GM10266 (cell line): Measurements from ENCODE around the gene APBB2.
A peak's percentile ranks its signal among the peaks of the same experiment; 100 is the strongest.

ENCODE experiments used
- DNase-seq: peaks from one replicate; pipeline ENCODE4 v3.0.0; 2012; ENCODE audit errors: extremely low spot score
- TF ChIP-seq, protein P1 (sequence below): IDR thresholded peaks from 2 replicates; pipeline ENCODE4 v1.5.1; 2012; ENCODE audit warnings: mild to moderate bottlenecking, low read depth; ENCODE audit not compliant: control insufficient read depth, insufficient read depth; ENCODE audit errors: missing control alignments

The APBB2 gene

DNA sequence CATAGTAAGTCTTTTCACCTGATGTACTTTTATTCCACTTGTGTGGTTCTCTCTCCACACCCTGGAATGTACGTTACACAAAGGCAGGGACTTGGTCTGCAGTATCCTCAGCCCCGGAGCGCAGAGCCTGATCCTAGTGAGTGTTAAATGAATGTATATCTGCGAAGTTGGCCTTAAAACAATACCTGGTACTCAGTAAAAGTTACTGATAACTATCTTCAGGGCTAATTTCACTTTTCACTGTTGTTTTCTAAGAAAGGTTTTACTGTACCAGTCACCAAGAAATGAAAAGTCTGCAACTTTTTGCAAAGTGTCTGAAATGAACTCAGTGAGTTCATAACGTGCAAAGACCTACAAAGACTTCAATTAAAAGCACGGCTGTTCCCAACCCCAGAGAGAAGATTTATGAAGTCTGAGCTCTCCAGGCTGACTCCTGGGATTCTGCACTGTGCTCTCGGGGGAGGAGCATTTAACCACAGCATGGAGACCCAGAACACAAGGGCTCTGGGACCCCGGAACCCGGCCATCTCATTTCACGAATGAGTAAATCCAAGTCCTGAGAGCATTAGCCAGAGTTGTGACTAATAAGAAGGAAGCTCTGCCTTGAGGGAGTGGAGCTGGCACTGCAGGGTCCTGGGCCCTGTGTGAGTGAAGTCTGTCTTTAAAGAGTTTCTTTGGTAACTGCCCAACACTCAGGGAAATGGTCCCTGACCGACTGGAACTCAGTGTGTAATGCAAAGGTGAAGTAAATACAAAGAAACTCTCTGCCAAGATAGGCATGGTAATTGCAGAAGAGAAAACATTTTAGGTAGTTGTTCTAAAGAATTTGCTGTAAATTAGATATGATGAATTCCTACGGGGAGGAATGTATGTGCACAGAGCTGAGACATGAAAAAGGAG is 298.8 kb downstream of the APBB2 start:
- TF ChIP-seq, protein P1, sequence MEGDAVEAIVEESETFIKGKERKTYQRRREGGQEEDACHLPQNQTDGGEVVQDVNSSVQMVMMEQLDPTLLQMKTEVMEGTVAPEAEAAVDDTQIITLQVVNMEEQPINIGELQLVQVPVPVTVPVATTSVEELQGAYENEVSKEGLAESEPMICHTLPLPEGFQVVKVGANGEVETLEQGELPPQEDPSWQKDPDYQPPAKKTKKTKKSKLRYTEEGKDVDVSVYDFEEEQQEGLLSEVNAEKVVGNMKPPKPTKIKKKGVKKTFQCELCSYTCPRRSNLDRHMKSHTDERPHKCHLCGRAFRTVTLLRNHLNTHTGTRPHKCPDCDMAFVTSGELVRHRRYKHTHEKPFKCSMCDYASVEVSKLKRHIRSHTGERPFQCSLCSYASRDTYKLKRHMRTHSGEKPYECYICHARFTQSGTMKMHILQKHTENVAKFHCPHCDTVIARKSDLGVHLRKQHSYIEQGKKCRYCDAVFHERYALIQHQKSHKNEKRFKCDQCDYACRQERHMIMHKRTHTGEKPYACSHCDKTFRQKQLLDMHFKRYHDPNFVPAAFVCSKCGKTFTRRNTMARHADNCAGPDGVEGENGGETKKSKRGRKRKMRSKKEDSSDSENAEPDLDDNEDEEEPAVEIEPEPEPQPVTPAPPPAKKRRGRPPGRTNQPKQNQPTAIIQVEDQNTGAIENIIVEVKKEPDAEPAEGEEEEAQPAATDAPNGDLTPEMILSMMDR = no peak
- no peak for DNase-seq

DNA sequence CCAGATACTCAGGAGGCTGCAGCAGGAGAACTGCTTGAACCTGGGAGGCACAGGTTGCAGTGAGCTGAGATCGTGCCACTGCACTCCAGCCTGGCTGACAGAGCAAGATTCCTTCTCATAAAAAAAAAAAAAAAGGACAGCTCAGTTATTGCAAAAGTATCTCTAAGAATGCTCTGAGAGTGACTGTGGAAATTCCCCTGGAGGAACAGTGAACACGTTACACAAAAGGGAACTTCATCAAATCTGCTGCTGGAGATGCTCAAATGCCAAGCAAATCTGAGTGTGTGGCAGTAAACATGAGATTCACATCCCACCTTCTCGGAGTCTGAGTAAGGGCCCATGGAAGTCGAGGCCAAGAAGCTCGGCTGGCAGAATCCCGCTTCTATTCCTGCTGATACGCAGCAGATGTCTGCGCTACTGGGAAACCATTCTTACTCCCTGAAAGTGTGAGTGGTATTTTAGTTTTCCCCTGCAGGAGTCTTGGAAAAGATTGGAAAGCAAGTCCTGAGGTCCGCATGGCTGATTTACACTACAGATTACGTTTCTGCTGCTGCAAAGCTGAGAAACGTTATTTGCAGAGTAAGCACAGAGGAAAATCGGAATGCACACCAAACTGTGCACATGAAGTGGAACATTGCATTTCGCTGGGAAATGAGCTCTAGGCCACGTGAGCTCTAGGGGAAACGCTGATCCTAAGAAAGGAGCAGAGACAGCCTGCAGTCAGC is 301.7 kb downstream of the APBB2 start:
- TF ChIP-seq, protein P1 = no peak
- no peak for DNase-seq

DNA sequence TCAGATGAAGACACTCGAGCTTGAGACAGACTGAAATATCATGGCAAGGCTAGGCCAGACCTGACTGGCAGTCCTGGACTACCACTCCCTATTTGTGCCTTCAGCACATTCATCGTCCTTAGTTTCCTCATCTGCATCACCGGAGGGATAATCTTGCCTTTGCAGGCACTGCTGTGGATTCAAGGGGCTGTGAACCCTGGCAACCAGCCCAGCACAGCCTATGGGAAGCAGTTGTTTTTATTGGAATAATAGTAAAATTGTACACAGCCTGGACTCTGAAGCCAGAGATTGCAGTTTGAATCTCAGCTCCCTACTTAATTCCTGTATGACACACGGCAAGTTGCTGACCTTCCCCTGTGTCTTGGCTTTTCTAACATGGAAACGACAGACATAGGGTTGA is 303.6 kb downstream of the APBB2 start:
- DNase-seq = no peak
- TF ChIP-seq, protein P1 = no peak

DNA sequence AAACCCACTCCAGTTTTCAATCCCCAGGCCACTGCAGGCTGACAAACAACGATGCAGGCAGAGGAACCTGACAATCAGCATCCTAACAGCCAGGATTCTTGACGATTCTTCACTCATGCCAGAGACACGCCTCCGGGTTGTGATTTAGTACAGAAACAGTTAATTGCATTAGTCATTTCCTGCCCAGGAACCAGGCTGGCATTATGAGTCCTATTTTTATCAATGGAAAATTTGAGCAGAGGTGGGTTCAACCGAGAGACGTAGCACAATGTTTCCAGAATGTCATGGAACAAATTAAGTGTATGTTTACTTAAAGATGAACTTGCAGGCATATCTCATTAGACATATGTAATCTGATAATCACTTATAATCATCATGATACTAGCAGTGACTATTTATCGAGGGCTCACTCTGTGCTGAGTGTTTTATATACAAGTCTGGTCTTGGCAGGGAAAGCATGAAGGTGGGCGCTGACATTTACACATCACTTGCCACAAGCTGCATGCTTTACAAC is 304.9 kb downstream of the APBB2 start:
- DNase-seq = no peak
- TF ChIP-seq, protein P1 = no peak

DNA sequence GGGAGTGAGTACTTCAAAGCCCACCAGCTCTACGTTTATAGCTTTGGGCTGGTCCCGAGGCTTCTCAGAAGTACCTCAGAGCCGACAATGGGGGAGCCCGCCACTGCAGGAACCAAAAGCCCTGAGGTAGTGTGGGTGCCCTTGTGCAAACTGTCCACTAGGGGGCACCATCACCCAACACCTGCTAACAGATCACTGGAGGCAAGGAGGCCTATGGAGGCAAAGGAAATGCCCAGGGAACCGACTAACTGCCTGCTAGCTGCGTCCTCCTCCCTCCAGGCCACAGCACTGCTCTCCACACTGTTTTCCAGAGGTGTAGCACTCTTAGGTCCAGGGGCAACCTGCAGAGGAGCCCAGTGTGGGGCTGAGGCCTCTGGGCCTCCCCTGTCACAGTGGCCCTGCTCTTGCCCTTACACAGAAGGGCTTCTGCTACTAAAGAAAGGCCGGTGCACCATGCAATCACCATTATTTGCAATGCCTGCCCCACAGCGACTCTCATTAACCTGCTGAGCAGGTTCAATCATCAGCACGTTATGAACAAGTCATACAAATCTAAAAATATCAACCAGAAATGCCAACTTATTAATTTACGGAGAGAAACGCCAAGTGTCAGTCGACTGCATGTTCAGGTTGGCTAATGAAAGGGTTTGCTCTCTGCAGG is 305.5 kb downstream of the APBB2 start:
- TF ChIP-seq, protein P1 = peak; percentile 83

DNA sequence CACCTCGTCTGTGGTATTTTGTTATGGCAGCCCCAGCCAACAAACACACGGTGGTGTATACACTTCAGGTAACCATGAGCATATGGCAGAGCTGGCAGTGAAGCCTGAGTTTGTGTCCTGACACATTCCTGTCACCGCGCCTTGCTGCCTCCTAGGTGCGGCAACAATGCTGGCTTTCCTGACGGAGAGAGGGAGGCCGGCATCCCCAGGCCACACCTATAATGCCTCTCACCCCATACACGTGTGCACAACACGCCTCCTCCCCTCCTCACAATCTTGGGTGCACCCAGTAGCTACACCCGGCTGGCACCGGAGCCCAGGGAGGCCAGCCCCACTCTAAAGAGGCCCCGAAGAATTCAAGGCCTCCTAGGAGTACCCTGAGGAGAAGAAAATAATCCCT is 306.0 kb downstream of the APBB2 start:
- DNase-seq = no peak
- TF ChIP-seq, protein P1 = no peak

More for the DNA sequence above, 305.5 kb downstream of the APBB2 start:
- DNase-seq = peak; percentile 77
